Mucosa of stomach (tissue), 1 donor: Measurements from ENCODE around the gene MIEN1.
"Not testable (repeated sequence)": the region's sequence is repeated elsewhere in the genome, so short reads cannot be mapped to it uniquely, and the experiment has no call there.

Experiments
- H3K27me3 ChIP-seq: one replicate; pipeline ENCODE4 v1.7.0; 2013; ENCODE audit warnings: mild to moderate bottlenecking, low read length; ENCODE audit not compliant: control insufficient read depth, insufficient read depth
- H3K36me3 ChIP-seq: one replicate; pipeline ENCODE4 v1.7.0; 2013; ENCODE audit warnings: low read length; ENCODE audit not compliant: control insufficient read depth, insufficient read depth
- H3K4me1 ChIP-seq: one replicate; pipeline ENCODE4 v1.7.0; 2013; ENCODE audit warnings: mild to moderate bottlenecking, low read length; ENCODE audit not compliant: control insufficient read depth, insufficient read depth
- H3K4me3 ChIP-seq: one replicate; pipeline ENCODE4 v1.7.0; 2013; ENCODE audit warnings: low read length
- H3K9ac ChIP-seq: one replicate; pipeline ENCODE4 v1.7.0; 2013; ENCODE audit warnings: mild to moderate bottlenecking, low read length, moderate library complexity
- H3K9me3 ChIP-seq: one replicate; pipeline ENCODE4 v1.7.0; 2013; ENCODE audit warnings: mild to moderate bottlenecking, low read length, moderate library complexity; ENCODE audit not compliant: control insufficient read depth
- donor health status: Pancreatic carcinoma.

MIEN1 gene

GRCh38 chr17:39753514-39754160 lies 23.3 kb upstream of the MIEN1 start:
- Histone ChIP-seq H3K4me3 (peak overlapping the region; percentile 22), H3K4me1 (peaks cover 29% of the 10 kb centered on the region), H3K36me3 (no peaks in the 10 kb centered on the region), H3K9ac (peak overlapping the region; percentile 94), H3K9me3 (no peaks in the 10 kb centered on the region), H3K27me3 (no peaks in the 10 kb centered on the region)

GRCh38 chr17:39752241-39752881 lies 22.0 kb upstream of the MIEN1 start:
- peaks cover 29% of the 10 kb centered on the region for H3K4me1 ChIP-seq
- H3K36me3 ChIP-seq, result no peaks in the 10 kb centered on the region
- no peaks in the 10 kb centered on the region for H3K27me3 ChIP-seq
- H3K9ac ChIP-seq, result no peak overlapping the region
- H3K4me3 ChIP-seq, result no peak overlapping the region
- H3K9me3 ChIP-seq, result no peaks in the 10 kb centered on the region

GRCh38 chr17:39751637-39752036 lies 21.3 kb upstream of the MIEN1 start:
- Histone ChIP-seq H3K36me3 (no peaks in the 10 kb centered on the region), H3K4me3 (no peak overlapping the region), H3K9ac (no peak overlapping the region), H3K9me3 (no peaks in the 10 kb centered on the region), H3K4me1 (peaks cover 29% of the 10 kb centered on the region), H3K27me3 (no peaks in the 10 kb centered on the region)

GRCh38 chr17:39751016-39751543 lies 20.7 kb upstream of the MIEN1 start:
- Histone ChIP-seq H3K36me3 (no peaks in the 10 kb centered on the region), H3K9ac (no peak overlapping the region), H3K4me3 (no peak overlapping the region), H3K9me3 (no peaks in the 10 kb centered on the region), H3K27me3 (no peaks in the 10 kb centered on the region), H3K4me1 (peaks cover 29% of the 10 kb centered on the region)

- H3K9me3 ChIP-seq, result no peaks in the 10 kb centered on the region
- no peak overlapping the region for H3K9ac ChIP-seq
- H3K4me1 ChIP-seq, result peaks cover 27% of the 10 kb centered on the region
- H3K27me3 ChIP-seq, result no peaks in the 10 kb centered on the region
- no peaks in the 10 kb centered on the region for H3K36me3 ChIP-seq
- no peak overlapping the region for H3K4me3 ChIP-seq
Observed at GRCh38 chr17:39750131-39751015, 20.0 kb upstream of the MIEN1 start.

- not testable (repeated sequence) for H3K9me3 ChIP-seq, H3K9ac ChIP-seq, H3K4me3 ChIP-seq, H3K36me3 ChIP-seq, H3K27me3 ChIP-seq
- H3K4me1 ChIP-seq, result peaks cover 20% of the 10 kb centered on the region
Observed at GRCh38 chr17:39748444-39749034, 18.2 kb upstream of the MIEN1 start.

- H3K27me3 ChIP-seq, result no peaks in the 10 kb centered on the region
- no peaks in the 10 kb centered on the region for H3K9me3 ChIP-seq
- no peak overlapping the region for H3K4me3 ChIP-seq
- no peak overlapping the region for H3K9ac ChIP-seq
- H3K4me1 ChIP-seq, result peaks cover 16% of the 10 kb centered on the region
- H3K36me3 ChIP-seq, result no peaks in the 10 kb centered on the region
Observed at GRCh38 chr17:39747745-39748144, 17.4 kb upstream of the MIEN1 start.

- no peak overlapping the region for H3K4me3 ChIP-seq
Observed at GRCh38 chr17:39746145-39746461, 15.8 kb upstream of the MIEN1 start.

GRCh38 chr17:39745335-39746144 lies 15.2 kb upstream of the MIEN1 start:
- Histone ChIP-seq H3K4me1 (peaks cover 16% of the 10 kb centered on the region), H3K36me3 (no peaks in the 10 kb centered on the region), H3K9me3 (no peaks in the 10 kb centered on the region)

More at GRCh38 chr17:39746145-39746461, 15.8 kb upstream of the MIEN1 start:
- Histone ChIP-seq H3K9me3 (no peaks in the 10 kb centered on the region), H3K4me1 (peaks cover 16% of the 10 kb centered on the region), H3K27me3 (no peaks in the 10 kb centered on the region), H3K9ac (no peak overlapping the region), H3K36me3 (no peaks in the 10 kb centered on the region)

GRCh38 chr17:39744836-39745215 lies 14.5 kb upstream of the MIEN1 start:
- Histone ChIP-seq H3K9ac (no peak overlapping the region), H3K36me3 (no peaks in the 10 kb centered on the region), H3K27me3 (peaks cover 8% of the 10 kb centered on the region)

More at GRCh38 chr17:39745335-39746144, 15.2 kb upstream of the MIEN1 start:
- Histone ChIP-seq H3K9ac (no peak overlapping the region), H3K4me3 (no peak overlapping the region), H3K27me3 (peaks cover under 1% of the 10 kb centered on the region)

GRCh38 chr17:39744075-39744835 lies 13.9 kb upstream of the MIEN1 start:
- no peaks in the 10 kb centered on the region for H3K9me3 ChIP-seq
- H3K36me3 ChIP-seq, result no peaks in the 10 kb centered on the region
- peaks cover 11% of the 10 kb centered on the region for H3K4me1 ChIP-seq
- no peak overlapping the region for H3K9ac ChIP-seq
- H3K4me3 ChIP-seq, result no peak overlapping the region
- peaks cover 13% of the 10 kb centered on the region for H3K27me3 ChIP-seq

More at GRCh38 chr17:39744836-39745215, 14.5 kb upstream of the MIEN1 start:
- Histone ChIP-seq H3K4me3 (no peak overlapping the region), H3K4me1 (peaks cover 14% of the 10 kb centered on the region), H3K9me3 (no peaks in the 10 kb centered on the region)
